OCI-LY1 (cell line): ENCODE results near the gene TUBA1B.

ENCODE experiments used
- H2AFZ ChIP-seq: fragments of 200-600 bp; sonication (generic), shearing (Covaris generic); 2 replicates; pipeline ENCODE4 v1.6.0; 2014; ENCODE audit warnings: antibody characterized with exemption, mild to moderate bottlenecking, low read length
- H3F3A ChIP-seq: fragments of 200-600 bp; sonication (generic), shearing (Covaris generic); 2 replicates; pipeline ENCODE4 v1.6.0; 2014; ENCODE audit warnings: mild to moderate bottlenecking, antibody characterized with exemption, low read length, moderate library complexity; ENCODE audit not compliant: insufficient read depth
- H3K27ac ChIP-seq: fragments of 200-600 bp; sonication (generic); 2 replicates; pipeline ENCODE4 v1.5.1; 2014; ENCODE audit warnings: low read length, mixed run types, mild to moderate bottlenecking, low read depth; ENCODE audit not compliant: poor library complexity, severe bottlenecking
- H3K27me3 ChIP-seq: fragments of 200-600 bp; sonication (generic); 2 replicates; pipeline ENCODE4 v1.6.0; 2014; ENCODE audit warnings: antibody characterized with exemption, mild to moderate bottlenecking, low read length, moderate library complexity; ENCODE audit not compliant: insufficient read depth
- H3K36me3 ChIP-seq: fragments of 200-600 bp; sonication (generic); 2 replicates; pipeline ENCODE4 v1.6.1; 2014; ENCODE audit warnings: mild to moderate bottlenecking, antibody characterized with exemption, low read length, moderate library complexity, mixed read lengths; ENCODE audit not compliant: insufficient read depth
- H3K4me1 ChIP-seq: fragments of 200-600 bp; sonication (generic); 2 replicates; pipeline ENCODE4 v1.5.1; 2014; ENCODE audit warnings: mild to moderate bottlenecking, low read length, moderate library complexity; ENCODE audit not compliant: insufficient read depth, severe bottlenecking
- H3K4me2 ChIP-seq: fragments of 200-600 bp; sonication (generic), shearing (Covaris generic); 2 replicates; pipeline ENCODE4 v1.6.1; 2014; ENCODE audit warnings: low read length
- H3K4me3 ChIP-seq: fragments of 200-600 bp; sonication (generic); 2 replicates; pipeline ENCODE4 v1.5.1; 2014; ENCODE audit warnings: low read length, low read depth, mild to moderate bottlenecking, mixed read lengths; ENCODE audit not compliant: poor library complexity, severe bottlenecking
- H3K79me2 ChIP-seq: fragments of 200-600 bp; shearing (Covaris generic); 2 replicates; pipeline ENCODE4 v1.6.1; 2016; ENCODE audit warnings: mixed run types, low read length, mixed read lengths; ENCODE audit not compliant: insufficient read depth
- H3K9ac ChIP-seq: fragments of 200-600 bp; sonication (generic), shearing (Covaris generic); 2 replicates; pipeline ENCODE4 v1.6.1; 2014; ENCODE audit warnings: mild to moderate bottlenecking, low read length, mixed read lengths
- H3K9me2 ChIP-seq: fragments of 200-600 bp; sonication (generic), shearing (Covaris generic); 2 replicates; pipeline ENCODE4 v1.6.1; 2014; ENCODE audit warnings: low read depth, mild to moderate bottlenecking, low read length, mixed read lengths
- H3K9me3 ChIP-seq: fragments of 200-600 bp; shearing (Covaris generic); 2 replicates; pipeline ENCODE4 v1.6.1; 2014; ENCODE audit warnings: low read length, mixed read lengths
- H4K20me1 ChIP-seq: fragments of 200-600 bp; sonication (generic), shearing (Covaris generic); 2 replicates; pipeline ENCODE4 v1.6.0; 2016; ENCODE audit warnings: mild to moderate bottlenecking, low read length; ENCODE audit not compliant: insufficient read depth
- CTCF ChIP-seq: fragments of 200-600 bp; sonication (generic), shearing (Covaris generic); IDR thresholded peaks from 2 replicates; pipeline ENCODE4 v1.5.1; 2017; ENCODE audit warnings: mild to moderate bottlenecking, antibody characterized with exemption, low read length, moderate library complexity, mixed read lengths
- EZH2 ChIP-seq: fragments of 200-600 bp; sonication (generic), shearing (Covaris generic); IDR thresholded peaks from 2 replicates; pipeline ENCODE4 v1.8.0; 2017; ENCODE audit warnings: borderline replicate concordance, mixed run types, mild to moderate bottlenecking, antibody characterized with exemption, low read length, moderate library complexity, mixed read lengths

TUBA1B gene

GRCh38 chr12:49092816-49093406, 38.3 kb downstream of the TUBA1B start:
- H3K27ac ChIP-seq, result no peak overlapping the region
- no peaks in the 10 kb centered on the region for H3F3A ChIP-seq
- no peaks in the 10 kb centered on the region for H3K9me2 ChIP-seq
- no peaks in the 10 kb centered on the region for H3K79me2 ChIP-seq
- peaks cover 17% of the 10 kb centered on the region for H3K36me3 ChIP-seq
- no peaks in the 10 kb centered on the region for H3K9me3 ChIP-seq
- H3K4me2 ChIP-seq, result no peak overlapping the region
- no peaks in the 10 kb centered on the region for H4K20me1 ChIP-seq
- TF ChIP-seq CTCF (no peak), EZH2 (no peak)
- no peak overlapping the region for H3K9ac ChIP-seq
- H3K4me3 ChIP-seq, result no peak overlapping the region
- peaks cover 24% of the 10 kb centered on the region for H3K4me1 ChIP-seq
- no peak overlapping the region for H2AFZ ChIP-seq
- no peaks in the 10 kb centered on the region; the same call in none of the 2 replicates for H3K27me3 ChIP-seq

GRCh38 chr12:49092086-49092815, 38.9 kb downstream of the TUBA1B start:
- no peak overlapping the region for H2AFZ ChIP-seq
- H3K27ac ChIP-seq, result no peak overlapping the region
- H3K4me2 ChIP-seq, result no peak overlapping the region
- no peak overlapping the region for H3K9ac ChIP-seq
- no peaks in the 10 kb centered on the region for H3K9me2 ChIP-seq
- peaks cover 11% of the 10 kb centered on the region for H3K36me3 ChIP-seq
- H3K9me3 ChIP-seq, result no peaks in the 10 kb centered on the region
- peaks cover 27% of the 10 kb centered on the region for H3K4me1 ChIP-seq
- H3F3A ChIP-seq, result no peaks in the 10 kb centered on the region
- no peaks in the 10 kb centered on the region for H4K20me1 ChIP-seq
- no peak overlapping the region for H3K4me3 ChIP-seq
- H3K79me2 ChIP-seq, result no peaks in the 10 kb centered on the region
- H3K27me3 ChIP-seq, result no peaks in the 10 kb centered on the region; the same call in none of the 2 replicates
- TF ChIP-seq CTCF (peak; percentile 33; the same call in 1 of the 2 replicates), EZH2 (no peak)

DNA sequence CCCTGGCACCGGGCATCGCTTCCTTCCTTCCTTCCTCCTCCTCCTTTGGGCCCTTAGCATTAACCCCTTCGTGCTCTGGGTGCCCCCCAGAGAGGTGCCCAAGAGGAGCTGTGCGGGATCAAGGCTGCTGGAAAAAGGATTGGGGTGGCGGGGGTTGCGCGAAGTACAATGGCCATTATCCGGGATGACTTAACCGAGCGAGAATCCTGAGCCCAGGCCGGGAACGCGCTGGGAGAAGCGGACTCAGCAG, 39.4 kb downstream of the TUBA1B start:
- H3K4me1 ChIP-seq, result peaks cover 27% of the 10 kb centered on the region
- H3F3A ChIP-seq, result no peaks in the 10 kb centered on the region
- no peaks in the 10 kb centered on the region for H4K20me1 ChIP-seq
- no peaks in the 10 kb centered on the region for H3K9me3 ChIP-seq
- H3K4me2 ChIP-seq, result no peak overlapping the region
- H3K27me3 ChIP-seq, result no peaks in the 10 kb centered on the region; the same call in none of the 2 replicates
- peaks cover 6% of the 10 kb centered on the region; the same call in 1 of the 2 replicates for H3K36me3 ChIP-seq
- H3K27ac ChIP-seq, result no peak overlapping the region
- H3K9ac ChIP-seq, result no peak overlapping the region
- no peak overlapping the region for H2AFZ ChIP-seq
- no peaks in the 10 kb centered on the region for H3K79me2 ChIP-seq
- no peak overlapping the region for H3K4me3 ChIP-seq
- H3K9me2 ChIP-seq, result no peaks in the 10 kb centered on the region
- TF ChIP-seq CTCF (no peak), EZH2 (no peak)
